A673 (cell line): ENCODE results near the gene EDA. TPM values are rescaled to one million over a fixed set of nuclear protein-coding genes. Genes with fewer than 3 reads are reported as not detected.

Experiments
- BruUV-seq: library from RNA; stranded (reverse); fragments of 400-500 nt; replicated peaks from 2 replicates; lab custom pipeline; 2021; lab: Mats Ljungman, UMichigan
- CTCF ChIA-PET: fragments of 300-600 bp; sonication (Branson Sonifier 250); formaldehyde crosslinking; loops from one replicate; lab custom pipeline; 2022; ENCODE audit warnings: antibody characterized with exemption; lab: Charles Lee
- POLR2A ChIA-PET: fragments of 300-600 bp; sonication (Branson Sonifier 250); formaldehyde crosslinking; loops from one replicate; lab custom pipeline; 2022; ENCODE audit warnings: antibody characterized with exemption; ENCODE audit not compliant: low non-redundant PET; lab: Charles Lee
- DNase-seq: peaks from one replicate; pipeline ENCODE4 v3.0.0-alpha.2; 2015; ENCODE audit warnings: low spot score
- H3K27ac ChIP-seq: fragments of 200-600 bp; sonication (generic); 2 replicates; pipeline ENCODE4 v1.5.1; 2016; ENCODE audit warnings: mixed run types, low read depth, mild to moderate bottlenecking, mixed read lengths, antibody characterized with exemption, low read length; ENCODE audit not compliant: poor library complexity, severe bottlenecking
- H3K27me3 ChIP-seq: fragments of 200-600 bp; sonication (generic); replicated peaks from 2 replicates; pipeline ENCODE4 v1.6.1; 2017; ENCODE audit warnings: mixed run types, low read depth, mild to moderate bottlenecking, mixed read lengths, antibody characterized with exemption, low read length; ENCODE audit not compliant: insufficient read depth, poor library complexity
- H3K36me3 ChIP-seq: fragments of 200-600 bp; sonication (generic); 2 replicates; pipeline ENCODE4 v1.6.1; 2016; ENCODE audit warnings: mixed run types, mild to moderate bottlenecking, mixed read lengths, antibody characterized with exemption, low read length; ENCODE audit not compliant: insufficient read depth, poor library complexity, severe bottlenecking
- H3K4me1 ChIP-seq: fragments of 200-600 bp; sonication (generic); 2 replicates; pipeline ENCODE4 v1.6.1; 2017; ENCODE audit warnings: mixed run types, mild to moderate bottlenecking, mixed read lengths, antibody characterized with exemption, low read length; ENCODE audit not compliant: insufficient read depth, poor library complexity, severe bottlenecking
- H3K4me3 ChIP-seq: fragments of 200-600 bp; sonication (generic); 2 replicates; pipeline ENCODE4 v1.5.1; 2016; ENCODE audit warnings: low read depth, mixed run types, mild to moderate bottlenecking, mixed read lengths, low read length; ENCODE audit not compliant: poor library complexity, severe bottlenecking
- H3K9me3 ChIP-seq: fragments of 200-600 bp; sonication (generic); 2 replicates; pipeline ENCODE4 v1.6.1; 2016; ENCODE audit warnings: mixed run types, low read depth, mild to moderate bottlenecking, mixed read lengths, antibody characterized with exemption, low read length; ENCODE audit not compliant: poor library complexity, severe bottlenecking
- EZH2 ChIP-seq: fragments of 200-600 bp; sonication (generic); IDR thresholded peaks from 2 replicates; pipeline ENCODE4 v1.6.1; 2017; ENCODE audit warnings: borderline replicate concordance, low read depth, mild to moderate bottlenecking, mixed read lengths, antibody characterized with exemption, low read length; ENCODE audit not compliant: poor library complexity, severe bottlenecking
- intact Hi-C: fragments of 100-400 bp; cut with micrococcal nuclease; formaldehyde crosslinking; loops from one replicate; pipeline ENCODE4 v1.10.0; 2022; ENCODE audit not compliant: unreplicated experiment
- total RNA-seq: library from RNA; stranded (reverse); gene quantifications from 2 replicates; pipeline ENCODE4 v1.2.3, GENCODE V29; 2021
- TF ChIP-seq, protein P1 (sequence below): fragments of 300-800, 200-600 bp; sonication (generic); conservative IDR thresholded peaks from 2 replicates; pipeline ENCODE4 v1.5.1; 2017; ENCODE audit warnings: low read depth, mild to moderate bottlenecking, antibody characterized with exemption, low read length, moderate library complexity, mixed read lengths

EDA gene
- total RNA-seq, 1 experiment from 2014 or later, result 3.3 TPM

DNA sequence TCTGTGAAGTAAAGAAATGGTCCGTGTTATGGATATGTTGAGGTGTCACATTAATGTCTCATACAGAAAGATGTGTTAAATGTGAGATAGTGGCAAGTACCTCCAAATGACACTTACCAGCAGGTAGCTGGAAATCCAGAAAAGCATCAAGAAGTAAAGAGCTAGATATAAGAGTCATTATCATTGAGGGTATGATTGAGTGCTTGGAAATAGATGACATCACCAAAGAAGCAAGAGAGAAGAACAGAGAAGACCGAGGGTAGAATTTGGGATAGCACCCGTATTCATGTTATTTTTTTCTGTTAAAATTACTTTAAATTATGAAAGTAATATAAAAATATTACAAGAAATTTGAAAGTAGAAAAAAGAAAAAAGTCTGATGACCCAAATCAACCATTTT, 15.7 kb upstream of the EDA start:
- no peak overlapping the region for H3K4me3 ChIP-seq
- POLR2A ChIA-PET, result no interaction called here
- intact Hi-C loops, result no loop called here
- H3K36me3 ChIP-seq, result no peaks in the 10 kb centered on the region
- no TSS peak for BruUV-seq
- DNase-seq, result no peak
- no peaks in the 10 kb centered on the region for H3K4me1 ChIP-seq
- TF ChIP-seq, protein P1, sequence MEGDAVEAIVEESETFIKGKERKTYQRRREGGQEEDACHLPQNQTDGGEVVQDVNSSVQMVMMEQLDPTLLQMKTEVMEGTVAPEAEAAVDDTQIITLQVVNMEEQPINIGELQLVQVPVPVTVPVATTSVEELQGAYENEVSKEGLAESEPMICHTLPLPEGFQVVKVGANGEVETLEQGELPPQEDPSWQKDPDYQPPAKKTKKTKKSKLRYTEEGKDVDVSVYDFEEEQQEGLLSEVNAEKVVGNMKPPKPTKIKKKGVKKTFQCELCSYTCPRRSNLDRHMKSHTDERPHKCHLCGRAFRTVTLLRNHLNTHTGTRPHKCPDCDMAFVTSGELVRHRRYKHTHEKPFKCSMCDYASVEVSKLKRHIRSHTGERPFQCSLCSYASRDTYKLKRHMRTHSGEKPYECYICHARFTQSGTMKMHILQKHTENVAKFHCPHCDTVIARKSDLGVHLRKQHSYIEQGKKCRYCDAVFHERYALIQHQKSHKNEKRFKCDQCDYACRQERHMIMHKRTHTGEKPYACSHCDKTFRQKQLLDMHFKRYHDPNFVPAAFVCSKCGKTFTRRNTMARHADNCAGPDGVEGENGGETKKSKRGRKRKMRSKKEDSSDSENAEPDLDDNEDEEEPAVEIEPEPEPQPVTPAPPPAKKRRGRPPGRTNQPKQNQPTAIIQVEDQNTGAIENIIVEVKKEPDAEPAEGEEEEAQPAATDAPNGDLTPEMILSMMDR, result no peak
- no peak for TF ChIP-seq EZH2
- CTCF ChIA-PET, result no interaction called here
- H3K9me3 ChIP-seq, result no peaks in the 10 kb centered on the region
- H3K27ac ChIP-seq, result no peak overlapping the region
- peaks cover 8% of the 10 kb centered on the region for H3K27me3 ChIP-seq

DNA sequence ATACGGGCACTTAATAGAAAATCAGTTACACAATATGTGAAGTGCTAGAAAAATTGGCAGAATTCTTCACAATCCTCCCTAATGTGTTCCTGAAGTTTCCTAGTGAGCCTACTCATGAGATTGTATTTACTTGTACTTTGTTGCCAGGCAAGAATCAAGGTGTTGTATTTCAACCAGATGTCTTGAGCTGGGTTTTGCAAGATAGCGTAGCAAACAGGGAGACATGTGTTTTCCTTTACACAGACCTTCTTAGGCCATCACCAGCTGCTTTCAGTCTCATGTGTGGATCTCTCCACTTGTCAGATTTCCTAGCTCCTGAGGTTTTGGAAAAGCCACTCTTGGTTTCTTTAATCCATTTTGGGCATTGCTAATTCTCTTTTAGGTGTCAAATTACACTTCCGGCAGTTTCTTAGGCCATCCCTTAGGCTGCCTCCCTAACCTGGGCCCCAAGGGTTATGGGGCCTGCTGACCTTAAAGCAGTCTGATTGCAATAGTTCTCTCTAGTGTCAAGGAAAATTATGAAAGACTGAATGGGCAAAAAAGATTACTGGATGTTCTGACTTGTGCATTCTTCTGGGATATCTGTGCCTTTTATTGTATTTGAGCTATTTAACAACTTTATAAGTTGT, 12.2 kb upstream of the EDA start:
- Histone ChIP-seq H3K27me3 (peaks cover 8% of the 10 kb centered on the region), H3K9me3 (no peaks in the 10 kb centered on the region), H3K36me3 (no peaks in the 10 kb centered on the region), H3K4me1 (no peaks in the 10 kb centered on the region), H3K27ac (no peak overlapping the region), H3K4me3 (no peak overlapping the region)
- no peak for TF ChIP-seq EZH2
- TF ChIP-seq, protein P1, result no peak
- DNase-seq, result no peak
- POLR2A ChIA-PET, result no interaction called here
- intact Hi-C loops, result no loop called here
- no TSS peak for BruUV-seq
- CTCF ChIA-PET, result no interaction called here

DNA sequence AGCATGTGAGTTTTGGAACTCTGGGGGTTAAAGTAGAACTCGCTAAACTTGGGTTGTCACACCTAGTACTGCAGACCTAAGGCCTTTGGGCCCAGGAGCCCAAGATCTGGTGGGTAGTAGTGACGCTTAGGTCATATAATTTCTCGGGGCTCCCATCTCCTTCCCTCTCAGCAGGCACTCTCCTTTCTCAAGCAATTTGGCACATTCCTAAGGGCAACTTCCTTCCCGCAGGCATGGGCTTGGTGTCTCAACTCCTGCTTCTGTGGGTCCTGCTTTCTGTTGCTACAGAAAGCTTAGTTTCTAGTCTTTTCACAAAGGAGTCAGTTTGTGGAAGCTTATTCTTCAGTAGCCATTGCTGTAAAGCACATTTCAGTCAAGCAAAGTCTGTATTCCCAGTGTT, 10.4 kb upstream of the EDA start:
- peaks cover 8% of the 10 kb centered on the region for H3K27me3 ChIP-seq
- CTCF ChIA-PET, result no interaction called here

More for the DNA sequence above, 10.4 kb upstream of the EDA start:
- POLR2A ChIA-PET, result no interaction called here
- no peaks in the 10 kb centered on the region for H3K36me3 ChIP-seq
- H3K4me1 ChIP-seq, result no peaks in the 10 kb centered on the region
- no peak overlapping the region for H3K4me3 ChIP-seq
- DNase-seq, result no peak
- no peaks in the 10 kb centered on the region for H3K9me3 ChIP-seq
- TF ChIP-seq, protein P1, result no peak
- no peak for TF ChIP-seq EZH2
- intact Hi-C loops, result no loop called here
- BruUV-seq, result no TSS peak
- no peak overlapping the region for H3K27ac ChIP-seq
